Tibial nerve (tissue), 3 donors: ENCODE data around the gene CCR4.

ENCODE experiments used
- POLR2A ChIP-seq, 2 donors: fragments of 450-650 bp; IDR thresholded peaks; one replicate each; pipeline ENCODE4 v1.6.1; 2017; ENCODE audit warnings: antibody characterized with exemption in 2 of 2, mild to moderate bottlenecking in 2 of 2, moderate library complexity in 2 of 2
- TF ChIP-seq, protein P1 (sequence below), 5 experiments: fragments of 200-600 bp in 3 of 5; fragments of 450-650 bp in 2 of 5; sonication (generic) in 3 of 5; IDR thresholded peaks; one replicate each; pipeline ENCODE4 v1.5.1; 2016 to 2019; ENCODE audit warnings: antibody characterized with exemption in 5 of 5, mild to moderate bottlenecking in 3 of 5, moderate library complexity in 2 of 5

DNA sequence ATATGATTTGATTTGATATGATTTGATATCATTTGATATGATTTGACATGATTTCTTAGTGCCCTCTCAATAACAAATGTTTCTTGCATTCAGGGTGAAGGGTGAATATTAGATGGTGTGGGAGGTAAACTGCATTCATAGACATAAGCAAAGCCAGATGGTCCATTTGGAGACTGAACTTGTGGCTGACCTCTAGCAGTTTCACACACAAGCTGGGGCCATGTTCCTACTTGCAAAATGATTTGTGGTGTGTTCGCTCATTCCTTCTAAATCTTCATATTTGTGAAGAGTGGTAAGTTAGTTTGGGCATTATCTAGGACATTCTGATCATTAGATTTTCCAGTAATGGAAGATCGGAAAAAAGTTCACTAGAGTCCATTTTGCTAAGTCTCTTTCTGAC, 40.5 kb upstream of the CCR4 start:
- TF ChIP-seq, protein P1, sequence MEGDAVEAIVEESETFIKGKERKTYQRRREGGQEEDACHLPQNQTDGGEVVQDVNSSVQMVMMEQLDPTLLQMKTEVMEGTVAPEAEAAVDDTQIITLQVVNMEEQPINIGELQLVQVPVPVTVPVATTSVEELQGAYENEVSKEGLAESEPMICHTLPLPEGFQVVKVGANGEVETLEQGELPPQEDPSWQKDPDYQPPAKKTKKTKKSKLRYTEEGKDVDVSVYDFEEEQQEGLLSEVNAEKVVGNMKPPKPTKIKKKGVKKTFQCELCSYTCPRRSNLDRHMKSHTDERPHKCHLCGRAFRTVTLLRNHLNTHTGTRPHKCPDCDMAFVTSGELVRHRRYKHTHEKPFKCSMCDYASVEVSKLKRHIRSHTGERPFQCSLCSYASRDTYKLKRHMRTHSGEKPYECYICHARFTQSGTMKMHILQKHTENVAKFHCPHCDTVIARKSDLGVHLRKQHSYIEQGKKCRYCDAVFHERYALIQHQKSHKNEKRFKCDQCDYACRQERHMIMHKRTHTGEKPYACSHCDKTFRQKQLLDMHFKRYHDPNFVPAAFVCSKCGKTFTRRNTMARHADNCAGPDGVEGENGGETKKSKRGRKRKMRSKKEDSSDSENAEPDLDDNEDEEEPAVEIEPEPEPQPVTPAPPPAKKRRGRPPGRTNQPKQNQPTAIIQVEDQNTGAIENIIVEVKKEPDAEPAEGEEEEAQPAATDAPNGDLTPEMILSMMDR (IDR thresholded peaks at IDR 0.05), result no peak
- TF ChIP-seq POLR2A (IDR thresholded peaks at IDR 0.05), result no peak
